ENCODE measurements around the gene EXOC6B.

Gene EXOC6B

GRCh38 chr2:72238311-72238710 is 587.5 kb downstream of the EXOC6B start:
- no peak for DNase-seq (ENCODE audit: low read depth)
- H3K4me3 ChIP-seq (ENCODE audit: low read depth, low read length) = no peak overlapping the region
- TF ChIP-seq CTCF (IDR thresholded peaks at IDR 0.05; ENCODE audit: insufficient read depth, low read depth, low read length, missing control alignments) = no peak

GRCh38 chr2:72237549-72237948 is 588.3 kb downstream of the EXOC6B start:
- no peak for TF ChIP-seq CTCF (IDR thresholded peaks at IDR 0.05; ENCODE audit: insufficient read depth, low read depth, low read length, missing control alignments)
- H3K4me3 ChIP-seq (ENCODE audit: low read depth, low read length) = no peak overlapping the region
- no peak for DNase-seq (ENCODE audit: low read depth)

- TF ChIP-seq CTCF (IDR thresholded peaks at IDR 0.05; ENCODE audit: insufficient read depth, low read depth, low read length, missing control alignments) = no peak
- H3K4me3 ChIP-seq (ENCODE audit: low read depth, low read length) = no peak overlapping the region
- DNase-seq (ENCODE audit: low read depth) = no peak
Measured at GRCh38 chr2:72236445-72237067, 589.3 kb downstream of the EXOC6B start.

GRCh38 chr2:72235497-72236415 is 590.1 kb downstream of the EXOC6B start:
- TF ChIP-seq CTCF (IDR thresholded peaks at IDR 0.05; ENCODE audit: insufficient read depth, low read depth, low read length, missing control alignments) = no peak
- DNase-seq (ENCODE audit: low read depth) = no peak

GRCh38 chr2:72233211-72233610 is 592.6 kb downstream of the EXOC6B start:
- no peak for TF ChIP-seq CTCF (IDR thresholded peaks at IDR 0.05; ENCODE audit: insufficient read depth, low read depth, low read length, missing control alignments)
- no peak overlapping the region for H3K4me3 ChIP-seq (ENCODE audit: low read depth, low read length)
- no peak for DNase-seq (ENCODE audit: low read depth)

More at GRCh38 chr2:72235497-72236415, 590.1 kb downstream of the EXOC6B start:
- no peak overlapping the region for H3K4me3 ChIP-seq (ENCODE audit: low read depth, low read length)

GRCh38 chr2:72222829-72223564 is 602.8 kb downstream of the EXOC6B start:
- TF ChIP-seq CTCF (IDR thresholded peaks at IDR 0.05; ENCODE audit: insufficient read depth, low read depth, low read length, missing control alignments) = no peak
- DNase-seq (ENCODE audit: low read depth) = no peak
- H3K4me3 ChIP-seq (ENCODE audit: low read depth, low read length) = no peak overlapping the region
